GM18867 (cell line): ENCODE data around the gene BACH2.
A peak's percentile ranks its signal among the peaks of the same experiment; 100 is the strongest.
"Not testable (repeated sequence)": the region's sequence is repeated elsewhere in the genome, so short reads cannot be mapped to it uniquely, and the experiment has no call there.

Experiments used
- ATAC-seq: cut with Tn5 transposase; IDR thresholded peaks from one replicate; pipeline ENCODE4 v1.9.1; 2021; ENCODE audit warnings: mild to moderate bottlenecking, moderate library complexity; ENCODE audit not compliant: unreplicated experiment

The BACH2 gene

DNA sequence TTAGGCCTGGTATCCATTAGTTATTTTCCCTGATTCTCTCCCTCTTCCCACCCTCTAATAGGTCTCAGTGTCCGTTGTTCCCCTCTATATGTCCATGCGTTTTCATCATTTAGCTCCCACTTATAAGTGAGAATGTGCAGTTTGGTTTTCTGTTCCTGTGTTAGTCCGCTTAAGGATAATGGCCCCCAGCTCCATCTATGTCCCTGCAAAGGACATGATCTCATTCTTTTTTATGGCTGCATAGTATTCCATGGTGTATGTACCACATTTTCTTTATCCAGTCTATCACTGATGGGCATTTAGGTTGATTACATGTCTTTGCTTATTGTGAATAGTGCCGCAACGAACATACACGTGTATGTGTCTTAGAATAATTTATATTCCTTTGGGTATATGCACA is 14.4 kb downstream of the BACH2 start:
- ATAC-seq = not testable (repeated sequence)

DNA sequence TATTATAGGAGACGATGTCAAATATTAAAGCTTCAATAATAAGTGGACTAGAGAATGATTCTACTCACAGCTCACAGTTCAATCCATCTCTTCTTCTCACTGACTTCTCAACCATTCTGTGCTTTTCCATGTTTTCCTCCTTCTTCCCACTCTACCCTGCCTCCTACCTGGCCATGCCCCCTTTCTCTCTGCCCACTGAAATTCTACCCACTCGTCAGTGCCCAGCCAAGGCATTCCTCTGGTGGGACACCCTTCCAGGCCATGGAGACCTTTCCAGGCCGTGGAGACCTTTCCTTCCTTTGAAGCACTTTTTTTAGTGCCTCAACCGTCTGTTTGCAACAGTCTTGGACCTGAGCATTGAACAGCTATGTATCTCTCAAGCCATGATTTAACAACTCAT is 18.5 kb downstream of the BACH2 start:
- ATAC-seq = no peak

DNA sequence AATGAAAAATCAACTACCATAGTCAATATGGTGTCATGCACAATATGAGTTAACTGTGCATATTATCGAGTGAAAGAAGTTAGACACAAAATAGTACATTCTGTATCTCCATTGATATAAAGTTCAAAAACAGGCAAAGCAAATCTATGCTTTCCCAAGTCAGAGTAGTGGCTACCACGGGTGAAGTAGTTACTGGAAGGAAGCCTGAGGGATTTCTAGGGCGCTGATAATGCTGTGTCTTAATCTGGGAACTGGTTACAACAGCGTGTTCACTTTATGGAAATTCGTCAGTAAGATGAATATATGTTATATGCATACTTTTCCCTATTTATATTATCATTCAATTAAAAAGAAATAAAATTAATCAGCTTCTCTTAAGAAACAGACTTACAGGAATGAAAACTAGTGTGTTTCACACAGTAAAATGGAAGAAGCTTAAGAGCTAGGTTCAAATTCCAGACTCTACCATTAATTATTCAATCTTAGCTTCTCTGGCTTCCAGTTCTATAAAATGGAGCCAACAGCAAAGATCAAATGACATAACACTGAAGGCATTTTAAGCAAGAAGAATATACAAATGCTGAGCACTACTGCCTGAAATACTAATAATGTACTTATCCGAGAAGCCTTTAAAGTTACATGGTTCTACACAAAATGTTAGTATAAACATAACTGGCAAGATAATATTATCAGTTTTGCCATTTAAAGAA is 19.2 kb downstream of the BACH2 start:
- no peak for ATAC-seq

DNA sequence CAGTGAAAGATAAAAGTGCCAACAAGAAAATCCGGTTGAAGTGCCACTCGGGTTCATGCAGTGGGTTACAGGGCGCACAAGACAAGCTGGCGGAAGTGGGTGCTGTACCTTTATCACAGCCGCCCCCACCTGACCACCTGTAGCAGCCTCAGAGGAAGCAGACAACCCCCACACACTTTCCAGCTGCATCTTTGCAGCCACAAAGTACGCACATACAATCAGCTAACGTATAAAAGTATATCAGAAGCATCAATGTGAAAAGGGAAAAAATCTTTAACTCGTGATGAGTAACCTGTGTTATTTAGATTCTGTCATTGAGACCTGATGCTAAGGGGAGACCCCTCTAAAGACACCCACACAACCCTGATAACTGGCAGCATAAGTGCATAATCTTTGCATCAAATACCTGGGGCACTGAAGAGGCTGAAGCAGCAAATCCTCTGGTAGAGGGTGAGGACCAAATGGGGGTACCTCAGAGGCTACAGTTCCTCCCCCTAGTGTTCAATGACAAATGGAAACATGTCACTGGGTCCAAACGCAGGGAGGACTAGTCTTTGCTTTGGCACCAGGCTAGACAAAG is 22.1 kb downstream of the BACH2 start:
- peak; percentile 75 for ATAC-seq

DNA sequence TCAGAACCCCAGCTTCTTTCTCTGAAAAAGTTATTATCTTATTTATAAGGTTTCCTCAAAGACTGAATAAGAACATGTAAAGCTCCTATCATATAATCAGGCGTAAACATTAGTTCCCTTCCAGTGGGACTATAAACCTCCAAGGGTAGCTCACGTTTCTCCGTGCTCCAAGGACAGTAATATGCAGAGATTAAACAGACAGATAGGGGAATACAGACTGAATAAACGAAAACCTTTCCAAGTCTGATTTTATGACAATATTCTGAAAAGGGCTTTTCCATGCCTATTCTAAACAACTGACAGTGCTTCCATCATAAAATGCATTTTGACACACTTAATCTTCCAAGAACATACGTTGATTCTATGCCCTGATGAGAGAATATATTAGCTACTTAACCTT is 22.8 kb downstream of the BACH2 start:
- ATAC-seq = no peak

DNA sequence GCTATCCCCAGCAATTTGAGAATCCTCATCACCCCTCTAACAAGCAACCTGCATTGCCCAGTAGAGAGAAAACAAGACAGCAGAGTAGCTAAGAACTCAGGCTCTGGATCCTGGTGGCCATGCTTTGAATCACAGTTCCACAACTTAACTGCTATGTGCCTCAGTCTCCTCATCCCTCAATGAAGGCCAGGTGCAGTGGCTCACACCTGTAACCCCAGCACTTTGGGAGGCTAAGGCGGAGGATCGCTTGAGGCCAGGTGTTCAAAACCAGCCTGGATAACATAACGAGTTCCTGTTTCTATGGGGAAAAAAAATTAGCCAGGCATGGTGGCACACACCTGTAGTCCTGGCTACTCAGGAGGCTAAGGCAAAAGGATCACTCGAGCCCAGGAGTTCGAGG is 23.7 kb downstream of the BACH2 start:
- ATAC-seq = no peak

DNA sequence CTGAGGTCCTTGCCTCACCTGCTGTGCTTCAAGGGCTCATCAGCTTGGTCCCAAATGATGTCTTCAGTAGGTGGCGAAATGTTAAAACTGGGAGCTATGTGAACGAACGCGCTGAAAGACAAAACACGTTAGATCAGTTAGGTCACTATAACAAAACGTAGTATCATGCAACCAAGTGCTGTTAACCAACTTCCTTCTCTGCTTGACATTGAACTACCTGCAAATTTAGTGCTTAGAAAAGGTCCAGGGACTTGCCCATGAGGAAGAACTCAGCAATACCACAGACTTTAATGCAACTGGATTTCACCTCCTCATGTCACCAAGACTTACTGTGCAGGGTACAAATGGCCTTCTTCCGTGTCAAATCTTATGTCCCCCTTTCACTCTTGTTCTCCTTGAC is 24.8 kb downstream of the BACH2 start:
- ATAC-seq = no peak

DNA sequence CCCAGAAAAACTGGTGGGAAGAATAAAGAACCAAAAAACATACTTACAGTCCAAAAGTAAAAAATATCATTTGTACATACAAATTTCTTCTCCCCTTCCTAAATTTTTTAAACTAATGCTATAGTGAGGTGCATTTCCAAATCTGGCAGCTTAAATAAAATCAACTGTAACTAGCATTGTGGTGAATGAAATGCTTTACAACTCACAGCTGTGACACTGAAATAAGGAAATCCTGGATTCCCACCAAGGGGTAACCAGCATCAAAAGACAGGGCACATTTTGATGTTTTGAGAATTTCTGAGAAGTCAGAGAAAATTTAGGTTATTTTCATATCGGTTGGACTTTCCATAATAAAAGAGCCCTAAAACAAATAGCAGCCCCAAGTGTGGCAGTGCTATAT is 27.3 kb downstream of the BACH2 start:
- no peak for ATAC-seq

DNA sequence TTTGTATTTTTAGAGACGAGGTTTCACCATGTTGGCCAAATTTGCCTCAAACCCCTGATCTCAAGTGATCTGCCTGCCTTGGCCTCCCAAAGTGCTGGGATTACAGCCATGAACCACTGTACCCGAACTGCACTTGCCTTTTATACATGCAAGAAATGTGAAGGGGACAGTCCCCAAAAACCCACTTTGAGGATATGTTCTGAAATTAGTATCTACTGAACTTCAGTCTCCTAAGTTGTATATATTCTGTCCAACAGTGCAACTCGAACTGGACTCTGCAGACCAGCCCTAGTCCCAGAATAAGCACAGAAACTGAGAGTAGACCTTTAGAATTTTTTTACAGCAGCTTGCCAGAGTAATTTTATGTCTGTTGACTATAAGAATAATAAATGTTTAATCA is 28.5 kb downstream of the BACH2 start:
- ATAC-seq = no peak

DNA sequence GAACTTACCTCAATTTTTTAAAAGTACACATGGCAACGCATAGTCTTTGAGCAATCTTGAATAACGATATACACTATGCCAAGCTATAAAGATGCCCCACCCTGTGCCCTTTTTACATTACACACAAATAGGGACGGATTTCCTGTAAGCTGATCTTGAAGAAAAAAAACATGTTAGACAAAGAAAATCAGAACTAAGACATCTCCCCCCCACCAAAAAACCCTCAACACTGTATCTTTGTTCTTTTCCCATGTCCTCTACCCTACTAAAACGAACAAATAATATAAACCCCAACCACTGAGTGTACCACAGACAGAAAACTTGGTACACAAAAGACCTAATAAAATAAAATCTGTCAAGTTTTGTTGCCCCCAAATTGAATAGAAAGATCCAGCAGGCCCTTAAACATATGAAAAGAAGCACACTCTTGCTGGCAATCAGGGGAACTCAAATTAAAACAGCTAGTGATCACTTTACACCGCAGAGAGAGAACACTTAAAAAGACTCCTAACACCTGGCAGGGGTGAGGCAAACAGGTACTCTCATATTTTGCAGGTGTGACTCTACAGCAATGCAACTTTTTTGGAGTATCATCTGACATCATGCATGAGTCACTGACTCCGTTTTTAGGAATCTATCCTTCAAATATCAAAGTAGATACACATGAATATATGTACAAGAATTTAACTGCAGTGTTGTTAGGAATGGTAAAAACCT is 29.6 kb downstream of the BACH2 start:
- no peak for ATAC-seq

DNA sequence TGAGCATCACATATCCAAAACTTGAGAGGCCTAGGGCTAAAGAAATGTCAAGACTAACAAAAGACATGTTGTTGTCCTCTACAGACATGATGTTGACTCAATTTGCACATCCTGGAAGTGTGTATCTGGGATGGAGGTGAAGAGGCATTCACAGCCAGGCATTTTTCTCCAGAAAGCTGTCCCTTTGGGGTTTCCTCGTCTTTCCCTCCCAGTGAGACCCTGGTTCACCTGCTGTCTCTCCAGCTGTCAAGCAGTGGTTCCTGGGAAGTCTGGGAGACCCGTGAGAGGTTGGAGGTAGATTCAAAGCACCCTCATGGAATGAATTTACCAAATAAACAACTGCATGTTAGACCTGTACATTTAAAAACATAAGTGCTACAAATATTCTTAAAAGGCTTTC is 32.1 kb downstream of the BACH2 start:
- no peak for ATAC-seq

DNA sequence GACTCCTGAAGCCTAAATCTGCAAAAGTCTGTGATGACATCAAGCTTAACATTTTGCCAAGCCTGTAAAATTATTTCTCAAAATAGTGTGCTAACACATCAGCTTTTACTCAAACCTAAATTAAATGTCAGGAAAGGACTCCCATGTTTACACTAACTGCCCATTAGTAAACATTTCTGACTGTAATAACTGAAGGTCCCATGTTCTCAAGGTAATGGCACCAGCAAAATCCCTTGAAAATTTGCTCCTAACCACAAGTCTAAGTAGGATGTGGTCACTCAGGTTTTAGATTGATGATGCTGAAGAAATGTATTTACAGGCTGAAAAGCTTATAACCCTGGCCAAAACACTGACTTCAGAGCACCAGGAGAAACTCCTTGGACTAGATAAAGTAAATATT is 33.0 kb downstream of the BACH2 start:
- no peak for ATAC-seq

DNA sequence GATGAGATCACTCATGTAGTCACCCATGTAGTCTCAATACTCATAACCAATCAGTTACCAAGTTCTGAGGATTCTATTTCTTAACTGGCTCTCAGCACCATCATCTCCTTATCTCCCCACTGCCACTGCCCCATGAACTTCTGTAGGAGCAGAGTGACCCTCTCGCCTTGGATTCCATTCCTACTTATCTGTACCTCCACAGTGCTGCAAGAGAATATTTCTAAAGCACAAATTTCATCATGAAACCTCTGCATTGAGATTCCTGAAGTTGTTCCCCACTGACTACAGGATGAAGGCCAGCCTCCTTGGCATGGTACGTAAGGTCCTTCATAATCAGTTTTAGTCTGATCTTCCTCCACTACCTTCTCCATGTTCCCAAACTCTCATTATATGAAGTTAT is 34.8 kb downstream of the BACH2 start:
- no peak for ATAC-seq

DNA sequence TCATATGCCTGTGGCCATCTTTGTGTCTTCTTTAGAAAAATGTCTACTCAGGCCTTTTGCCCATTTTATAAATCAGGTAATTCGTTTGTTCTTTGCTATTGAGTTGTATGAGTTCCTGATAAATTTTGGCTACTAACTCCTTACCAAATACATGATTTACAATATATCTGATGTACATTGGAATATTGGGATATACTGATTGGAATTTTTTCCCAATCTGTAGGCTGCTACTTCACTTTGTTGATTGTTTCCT is 39.2 kb downstream of the BACH2 start:
- ATAC-seq = no peak

DNA sequence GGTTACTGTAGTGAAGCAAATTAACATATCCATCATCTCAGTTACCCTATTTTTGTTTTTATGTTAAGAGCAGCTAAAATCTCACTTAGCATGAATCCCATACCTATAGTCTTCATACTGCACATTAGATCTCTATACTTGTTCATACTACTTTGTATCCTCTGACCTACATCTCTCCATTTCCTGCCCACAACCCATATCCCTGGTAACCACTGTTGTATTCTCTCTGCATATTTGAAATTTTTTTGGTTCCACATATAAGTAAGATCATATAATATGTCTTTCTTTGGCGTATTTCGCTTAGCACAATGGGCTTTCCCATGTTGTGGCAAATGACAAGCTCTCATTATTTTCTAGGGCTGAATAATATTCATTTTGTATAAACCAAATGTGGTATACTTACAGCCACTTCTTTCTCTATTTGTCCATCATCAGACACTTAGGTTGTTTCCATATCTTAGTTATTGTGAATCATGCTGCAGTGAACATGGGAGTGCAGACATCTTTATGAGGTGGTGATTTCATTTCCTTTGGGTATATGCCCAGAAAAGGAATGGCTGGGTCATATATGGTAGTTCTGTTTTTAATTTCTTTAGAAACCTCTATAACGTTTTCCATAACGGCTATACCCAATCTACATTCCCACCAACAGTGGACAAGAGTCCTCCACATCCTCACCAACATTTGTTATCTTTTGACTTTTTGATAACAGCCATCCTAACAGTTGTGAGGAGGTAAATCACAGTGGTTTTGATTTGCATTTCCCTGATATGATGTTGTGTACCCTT is 39.8 kb downstream of the BACH2 start:
- no peak for ATAC-seq

DNA sequence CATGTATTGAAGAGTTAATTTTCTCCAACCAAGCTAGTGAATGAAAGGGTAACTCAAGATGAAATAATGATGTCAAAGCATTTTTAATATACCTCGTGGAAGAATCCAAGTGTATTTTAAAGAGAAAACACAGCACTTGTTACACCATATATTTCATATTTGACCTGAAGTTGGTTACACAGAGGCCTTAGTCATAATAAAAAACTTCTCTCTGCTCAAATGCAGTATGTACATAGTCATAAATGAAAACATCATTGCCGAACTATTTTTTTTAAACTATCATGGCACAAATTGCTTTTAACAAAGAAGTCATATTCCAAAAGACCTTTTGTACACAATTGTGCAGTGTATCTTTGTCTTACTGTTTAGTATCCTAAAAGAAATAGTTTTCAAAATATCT is 43.0 kb downstream of the BACH2 start:
- ATAC-seq = no peak

DNA sequence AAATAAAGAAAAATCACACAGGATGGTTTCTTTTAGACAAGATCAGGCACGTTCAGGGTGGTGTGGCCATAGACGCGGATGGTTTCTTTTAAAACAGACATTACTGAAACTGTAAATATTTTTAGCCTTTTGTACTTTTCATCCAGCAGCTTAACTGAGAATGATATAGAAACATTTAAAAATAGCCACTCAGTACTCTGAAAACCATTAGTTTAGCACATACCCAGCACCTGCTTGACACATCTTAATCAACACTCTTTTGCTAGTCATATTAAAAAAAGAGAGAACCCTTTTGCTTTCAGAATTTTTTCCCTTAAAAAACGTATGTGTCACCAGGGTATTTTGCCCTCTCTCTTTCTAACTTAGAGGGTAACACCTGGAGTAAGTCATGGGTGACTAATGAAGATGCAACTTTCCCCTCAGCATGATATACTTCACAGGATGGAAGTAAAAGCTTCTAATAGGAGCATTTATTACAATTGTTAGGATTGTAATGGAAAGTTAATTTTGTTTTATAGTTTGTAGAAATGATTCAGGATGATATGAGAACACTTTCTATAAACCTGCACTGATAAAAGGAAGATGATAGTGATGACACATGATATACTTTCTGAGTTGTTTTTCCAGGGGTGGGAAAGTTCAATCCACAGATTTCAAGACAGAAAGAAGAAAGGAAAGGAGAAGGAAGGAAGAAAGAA is 45.2 kb downstream of the BACH2 start:
- peak; percentile 97 for ATAC-seq

DNA sequence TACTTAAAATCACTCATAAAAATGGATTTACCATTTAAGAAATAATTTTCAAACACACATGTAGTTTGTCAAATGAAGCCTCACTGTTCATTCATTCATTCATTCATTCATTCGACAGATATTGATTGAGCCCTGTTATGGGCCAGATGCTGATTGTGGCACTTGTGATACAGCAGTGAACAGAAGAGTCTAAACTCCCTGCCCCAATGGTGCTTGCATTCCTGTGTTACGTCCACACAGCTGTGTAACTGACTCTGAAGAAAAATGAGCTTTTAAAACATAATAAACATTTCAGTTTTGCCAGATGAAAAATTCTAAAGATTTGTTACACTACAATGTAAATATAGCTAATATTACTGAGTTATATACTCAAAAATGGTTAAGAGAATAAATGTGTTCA is 46.2 kb downstream of the BACH2 start:
- no peak for ATAC-seq

DNA sequence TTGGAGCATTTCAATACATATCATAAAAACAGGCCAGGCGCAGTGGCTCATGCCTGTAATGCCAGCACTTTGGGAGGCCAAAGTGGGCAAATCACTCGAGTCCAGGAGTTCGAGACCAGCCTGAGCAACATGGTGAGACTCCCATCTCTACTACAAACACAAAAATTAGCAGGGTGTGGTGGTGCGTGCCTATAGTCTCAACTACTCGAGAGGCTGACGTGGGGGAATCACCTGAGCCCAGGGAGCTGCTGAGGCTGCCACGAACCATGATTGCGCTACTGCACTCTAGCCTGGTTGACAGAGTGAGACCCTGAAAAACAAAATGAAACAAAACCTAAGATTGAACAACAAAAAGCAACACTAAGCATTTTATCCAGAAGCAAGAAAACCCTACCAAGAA is 47.2 kb downstream of the BACH2 start:
- ATAC-seq = no peak

DNA sequence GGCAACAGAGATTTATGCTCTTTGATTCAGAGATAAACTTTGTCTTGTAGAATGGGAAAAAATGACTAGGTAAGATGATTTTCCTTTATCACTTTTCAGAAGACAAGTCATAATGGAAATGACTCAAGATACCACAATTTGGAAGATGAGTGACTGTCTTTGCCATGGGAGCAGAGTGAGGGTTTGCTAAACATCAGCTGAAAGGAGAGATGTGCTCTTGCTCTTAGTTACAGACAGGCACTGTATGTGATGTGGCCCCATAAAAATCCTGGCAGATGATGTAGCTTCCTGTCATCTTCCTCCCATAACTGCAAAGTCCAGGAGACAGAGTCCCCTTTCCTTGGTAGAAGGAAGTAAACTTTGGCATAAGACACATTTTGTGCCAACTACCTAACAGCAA is 47.6 kb downstream of the BACH2 start:
- ATAC-seq = no peak

DNA sequence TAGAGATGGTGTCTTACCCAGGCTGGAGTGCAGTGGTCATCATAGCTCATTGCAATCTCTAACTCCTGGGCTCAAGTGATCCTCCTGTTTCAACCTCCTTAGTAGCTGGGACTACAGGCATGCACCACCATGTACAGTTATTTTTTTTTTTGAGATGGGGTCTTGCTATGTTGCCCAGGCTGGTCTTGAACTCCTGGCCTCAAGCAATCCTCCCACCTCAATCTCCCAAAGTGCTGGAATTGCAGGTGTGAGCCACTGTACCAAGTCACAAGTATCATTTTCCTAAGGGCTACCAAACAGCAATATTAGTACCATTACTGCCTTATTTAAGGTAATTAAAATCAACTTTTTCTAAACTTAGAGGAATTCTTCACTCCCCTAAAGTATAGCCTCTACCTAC is 49.4 kb downstream of the BACH2 start:
- no peak for ATAC-seq
